ENCODE measurements around the gene ITPR1.

ITPR1 gene

GRCh38 chr3:4746241-4746958 lies 253.3 kb downstream of the ITPR1 start:
- peak; percentile 41 for DNase-seq

GRCh38 chr3:4748127-4748526 lies 255.0 kb downstream of the ITPR1 start:
- DNase-seq: no peak

- no peak for DNase-seq
Measured at GRCh38 chr3:4748701-4749378, 255.7 kb downstream of the ITPR1 start.

GRCh38 chr3:4749567-4750002 lies 256.4 kb downstream of the ITPR1 start:
- no peak for DNase-seq

- DNase-seq: peak; percentile 25
Measured at GRCh38 chr3:4750306-4750968, 257.3 kb downstream of the ITPR1 start.

GRCh38 chr3:4751029-4751501 lies 257.9 kb downstream of the ITPR1 start:
- DNase-seq: no peak

- DNase-seq: peak; percentile 94
Measured at GRCh38 chr3:4751502-4752101, 258.5 kb downstream of the ITPR1 start.

- peak; percentile 73 for DNase-seq
Measured at GRCh38 chr3:4752201-4753072, 259.3 kb downstream of the ITPR1 start.

- no peak for DNase-seq
Measured at GRCh38 chr3:4753073-4753691, 260.0 kb downstream of the ITPR1 start.

GRCh38 chr3:4754180-4755086 lies 261.3 kb downstream of the ITPR1 start:
- DNase-seq: no peak

- no peak for DNase-seq
Measured at GRCh38 chr3:4755566-4755965, 262.4 kb downstream of the ITPR1 start.

- DNase-seq: no peak
Measured at GRCh38 chr3:4756057-4756775, 263.1 kb downstream of the ITPR1 start.

GRCh38 chr3:4756855-4757574 lies 263.9 kb downstream of the ITPR1 start:
- no peak for DNase-seq

- DNase-seq: no peak
Measured at GRCh38 chr3:4757575-4758248, 264.6 kb downstream of the ITPR1 start.

- DNase-seq: no peak
Measured at GRCh38 chr3:4758249-4758860, 265.2 kb downstream of the ITPR1 start.

GRCh38 chr3:4758957-4759656 lies 266.0 kb downstream of the ITPR1 start:
- DNase-seq: no peak

- peak; percentile 19 for DNase-seq
Measured at GRCh38 chr3:4759689-4760312, 266.7 kb downstream of the ITPR1 start.

All from fibroblast of skin of abdomen (primary cell).